Measurements from ENCODE around the gene PLPPR3.

Gene PLPPR3

GRCh38 chr19:787536-787935 is 34.2 kb downstream of the PLPPR3 start:
- ATAC-seq = no peak
- TF ChIP-seq GLIS3 (CRISPR knock-in tag; IDR thresholded peaks at IDR 0.05) (no peak), ZNF70 (CRISPR knock-in tag; IDR thresholded peaks at IDR 0.05) (no peak), CSDC2 (CRISPR knock-in tag; IDR thresholded peaks at IDR 0.05) (no peak), SNAI2 (CRISPR knock-in tag; IDR thresholded peaks at IDR 0.05) (no peak), POU6F1 (CRISPR knock-in tag; IDR thresholded peaks at IDR 0.05; ENCODE audit: borderline replicate concordance, low read depth) (no peak), PPARA (CRISPR knock-in tag; IDR thresholded peaks at IDR 0.05; ENCODE audit: borderline replicate concordance) (no peak), ZC3H10 (CRISPR knock-in tag; IDR thresholded peaks at IDR 0.05) (no peak), ARNTL (CRISPR knock-in tag; IDR thresholded peaks at IDR 0.05; ENCODE audit: borderline replicate concordance, low read depth) (no peak), TSHZ2 (CRISPR knock-in tag; IDR thresholded peaks at IDR 0.05) (no peak), PATZ1 (CRISPR knock-in tag; IDR thresholded peaks at IDR 0.05; ENCODE audit: borderline replicate concordance) (no peak), ZFP3 (CRISPR knock-in tag; IDR thresholded peaks at IDR 0.05) (no peak), OSR1 (CRISPR knock-in tag; IDR thresholded peaks at IDR 0.05) (no peak), ESRRG (CRISPR knock-in tag; IDR thresholded peaks at IDR 0.05) (no peak), ZNF565 (CRISPR knock-in tag; conservative IDR thresholded peaks at IDR 0.05; ENCODE audit: low read depth) (no peak), ISL1 (CRISPR knock-in tag; IDR thresholded peaks at IDR 0.05) (no peak), TCF4 (CRISPR knock-in tag; IDR thresholded peaks at IDR 0.05; ENCODE audit: borderline replicate concordance) (no peak), ZNF8 (CRISPR knock-in tag; IDR thresholded peaks at IDR 0.05) (no peak)

- TF ChIP-seq ZC3H10 (CRISPR knock-in tag; IDR thresholded peaks at IDR 0.05) = no peak
- no peak for TF ChIP-seq GLIS3 (CRISPR knock-in tag; IDR thresholded peaks at IDR 0.05)
- no peak for TF ChIP-seq ZNF70 (CRISPR knock-in tag; IDR thresholded peaks at IDR 0.05)
- no peak for TF ChIP-seq TCF4 (CRISPR knock-in tag; IDR thresholded peaks at IDR 0.05; ENCODE audit: borderline replicate concordance)
- TF ChIP-seq PATZ1 (CRISPR knock-in tag; IDR thresholded peaks at IDR 0.05; ENCODE audit: borderline replicate concordance) = no peak
- no peak for TF ChIP-seq CREB5 (CRISPR knock-in tag; IDR thresholded peaks at IDR 0.05; ENCODE audit: low read depth)
- no peak for TF ChIP-seq TOX (CRISPR knock-in tag; IDR thresholded peaks at IDR 0.05; ENCODE audit: borderline replicate concordance)
- no peak for TF ChIP-seq OSR1 (CRISPR knock-in tag; IDR thresholded peaks at IDR 0.05)
- TF ChIP-seq ARNTL (CRISPR knock-in tag; IDR thresholded peaks at IDR 0.05; ENCODE audit: borderline replicate concordance, low read depth) = no peak
- no peak for TF ChIP-seq ESRRG (CRISPR knock-in tag; IDR thresholded peaks at IDR 0.05)
- no peak for TF ChIP-seq CSRNP3 (CRISPR knock-in tag; IDR thresholded peaks at IDR 0.05)
- no peak for TF ChIP-seq ZNF8 (CRISPR knock-in tag; IDR thresholded peaks at IDR 0.05)
- TF ChIP-seq BACH2 (CRISPR knock-in tag; IDR thresholded peaks at IDR 0.05; ENCODE audit: borderline replicate concordance) = no peak
- no peak for TF ChIP-seq ZFP3 (CRISPR knock-in tag; IDR thresholded peaks at IDR 0.05)
- no peak for TF ChIP-seq CSDC2 (CRISPR knock-in tag; IDR thresholded peaks at IDR 0.05)
- TF ChIP-seq TSHZ2 (CRISPR knock-in tag; IDR thresholded peaks at IDR 0.05) = no peak
- no peak for TF ChIP-seq RARB (CRISPR knock-in tag; IDR thresholded peaks at IDR 0.05)
- no peak for TF ChIP-seq PPARA (CRISPR knock-in tag; IDR thresholded peaks at IDR 0.05; ENCODE audit: borderline replicate concordance)
- no peak for ATAC-seq
These were observed 37.2 kb downstream of the PLPPR3 start for GRCh38 chr19:784541-784940.

All from SK-N-SH treated with all-trans-retinoic acid at 6 μM for 48 hours (cell line).